Activated B cell treated with CpG ODN at 0.5 μM for 24 hours (primary cell): Measurements from ENCODE around the gene THAP9. TPM values are rescaled to one million over a fixed set of nuclear protein-coding genes. Genes with fewer than 3 reads are reported as not detected.
A peak's percentile ranks its signal among the peaks of the same experiment; 100 is the strongest.

ENCODE experiments used
- ATAC-seq: fragments of 200-7000 bp; cut with Tn5 transposase; one replicate; pipeline ENCODE4 v1.10.0; 2021; ENCODE audit warnings: low read depth, mild to moderate bottlenecking, moderate library complexity
- CTCF ChIA-PET: fragments of 350-600 bp; sonication (Branson Sonifier 250); formaldehyde crosslinking; loops from one replicate; lab custom pipeline; 2021; ENCODE audit warnings: antibody characterized with exemption; lab: Charles Lee
- POLR2A ChIA-PET: fragments of 350-600 bp; sonication (Branson Sonifier 250); formaldehyde crosslinking; loops from one replicate; lab custom pipeline; 2021; ENCODE audit warnings: antibody characterized with exemption; lab: Charles Lee
- DNase-seq: peaks from one replicate; pipeline ENCODE4 v3.0.0; 2022
- H3K27ac Mint-ChIP-seq: one replicate; pipeline ENCODE4 v1.8.0; 2020; ENCODE audit warnings: mixed read lengths
- H3K27me3 Mint-ChIP-seq: one replicate; pipeline ENCODE4 v1.8.0; 2021; ENCODE audit warnings: mixed read lengths
- H3K36me3 Mint-ChIP-seq: one replicate; pipeline ENCODE4 v1.8.0; 2021; ENCODE audit warnings: low read depth, mixed read lengths
- H3K4me1 Mint-ChIP-seq: one replicate; pipeline ENCODE4 v1.8.0; 2021; ENCODE audit warnings: mixed read lengths
- H3K4me3 Mint-ChIP-seq: one replicate; pipeline ENCODE4 v1.8.0; 2020; ENCODE audit warnings: mild to moderate bottlenecking, mixed read lengths
- H3K9me3 Mint-ChIP-seq: one replicate; pipeline ENCODE4 v1.8.0; 2020; ENCODE audit warnings: mixed read lengths
- intact Hi-C: fragments of 100-400 bp; cut with micrococcal nuclease; formaldehyde crosslinking; loops from one replicate; pipeline ENCODE4 v1.15.1; 2024
- total RNA-seq: library from RNA; stranded (reverse); gene quantifications from 2 replicates; pipeline ENCODE4 v1.2.3, GENCODE V29; 2022
- TF ChIP-seq, protein P1 (sequence below): fragments of 200-600 bp; IDR thresholded peaks from one replicate; pipeline ENCODE4 v1.8.0; 2022; ENCODE audit warnings: antibody characterized with exemption, mild to moderate bottlenecking

Gene THAP9
- total RNA-seq, 1 donor from 2014 or later: 2.1 TPM

DNA sequence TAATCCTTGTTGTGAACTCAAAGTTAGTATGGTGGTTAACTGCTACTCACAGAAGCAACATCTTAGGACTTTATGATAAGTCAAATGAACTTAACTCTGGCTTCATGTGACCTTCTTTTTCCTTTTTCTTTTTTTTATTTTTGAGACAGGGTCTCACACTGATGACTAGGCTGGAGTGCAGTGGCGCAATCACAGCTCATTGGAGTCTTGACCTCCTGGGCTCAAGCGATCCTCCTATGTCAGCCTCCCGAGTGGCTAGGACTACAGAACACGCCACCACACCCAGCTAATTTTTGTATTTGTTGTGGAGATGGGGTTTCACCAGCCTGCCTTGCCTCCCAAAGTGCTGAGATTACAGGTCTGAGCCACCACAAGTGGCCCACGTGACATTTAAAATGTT, 32.0 kb upstream of the THAP9 start:
- intact Hi-C loops: no loop called here
- CTCF ChIA-PET: interaction anchor here (1.1 kb wide), 1 partner anchor 14 kb away, joined by 3 read pairs; no protein-coding TSS in a partner anchor
- Mint-ChIP-seq H3K4me3 (no peak overlapping the region), H3K4me1 (no peaks in the 10 kb centered on the region), H3K27me3 (no peaks in the 10 kb centered on the region), H3K27ac (no peak overlapping the region), H3K9me3 (no peaks in the 10 kb centered on the region), H3K36me3 (peaks cover 75% of the 10 kb centered on the region)
- TF ChIP-seq, protein P1, sequence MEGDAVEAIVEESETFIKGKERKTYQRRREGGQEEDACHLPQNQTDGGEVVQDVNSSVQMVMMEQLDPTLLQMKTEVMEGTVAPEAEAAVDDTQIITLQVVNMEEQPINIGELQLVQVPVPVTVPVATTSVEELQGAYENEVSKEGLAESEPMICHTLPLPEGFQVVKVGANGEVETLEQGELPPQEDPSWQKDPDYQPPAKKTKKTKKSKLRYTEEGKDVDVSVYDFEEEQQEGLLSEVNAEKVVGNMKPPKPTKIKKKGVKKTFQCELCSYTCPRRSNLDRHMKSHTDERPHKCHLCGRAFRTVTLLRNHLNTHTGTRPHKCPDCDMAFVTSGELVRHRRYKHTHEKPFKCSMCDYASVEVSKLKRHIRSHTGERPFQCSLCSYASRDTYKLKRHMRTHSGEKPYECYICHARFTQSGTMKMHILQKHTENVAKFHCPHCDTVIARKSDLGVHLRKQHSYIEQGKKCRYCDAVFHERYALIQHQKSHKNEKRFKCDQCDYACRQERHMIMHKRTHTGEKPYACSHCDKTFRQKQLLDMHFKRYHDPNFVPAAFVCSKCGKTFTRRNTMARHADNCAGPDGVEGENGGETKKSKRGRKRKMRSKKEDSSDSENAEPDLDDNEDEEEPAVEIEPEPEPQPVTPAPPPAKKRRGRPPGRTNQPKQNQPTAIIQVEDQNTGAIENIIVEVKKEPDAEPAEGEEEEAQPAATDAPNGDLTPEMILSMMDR: no peak
- POLR2A ChIA-PET: no interaction called here
- DNase-seq (no peak), ATAC-seq (no peak)

- POLR2A ChIA-PET: interaction anchor here (1.0 kb wide), 1 partner anchor 15 kb away, joined by 3 read pairs; the partner anchor contains the start of gene THAP9
- peaks cover 36% of the 10 kb centered on the region for H3K4me1 Mint-ChIP-seq
- CTCF ChIA-PET: no interaction called here
Measured at GRCh38 chr4:82885410-82885809, 15.1 kb upstream of the THAP9 start.

DNA sequence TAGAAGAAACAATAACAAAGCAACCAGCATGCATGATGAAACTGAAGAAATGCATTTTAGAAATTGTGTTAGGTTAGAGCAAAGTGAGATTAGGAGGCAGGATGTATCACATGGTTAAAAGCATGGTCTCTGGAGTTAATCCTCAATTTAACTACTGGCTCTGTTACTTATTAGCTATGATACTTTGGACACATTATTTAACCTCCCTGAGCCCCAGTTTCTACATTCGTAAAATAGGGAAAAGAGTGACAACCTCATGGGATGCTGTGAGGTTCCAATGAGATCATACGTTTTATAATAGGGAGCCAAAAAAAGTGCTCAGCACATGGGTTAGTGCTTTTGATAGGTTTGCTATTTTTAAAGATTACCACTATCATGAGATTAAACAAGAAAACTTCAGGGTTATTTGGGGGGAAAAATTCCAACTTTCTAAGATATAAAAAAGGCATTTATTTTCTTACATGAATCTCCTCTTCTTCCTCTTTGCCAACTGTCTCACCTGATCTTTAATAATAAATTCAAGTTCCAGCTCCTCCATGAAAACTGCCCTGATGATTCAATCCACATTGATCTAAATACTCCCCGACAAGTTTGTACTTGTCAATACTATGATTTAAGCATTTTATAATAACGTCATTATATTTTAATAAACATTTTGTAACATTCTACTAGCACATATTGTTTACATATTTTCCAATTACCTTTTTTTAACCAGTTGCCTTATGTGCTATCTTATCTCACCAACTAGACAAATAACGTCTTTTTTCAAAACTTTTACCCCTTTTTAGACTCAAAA, 14.2 kb upstream of the THAP9 start:
- Mint-ChIP-seq H3K4me3 (no peak overlapping the region), H3K4me1 (peaks cover 39% of the 10 kb centered on the region), H3K27me3 (no peaks in the 10 kb centered on the region), H3K9me3 (no peaks in the 10 kb centered on the region), H3K27ac (no peak overlapping the region), H3K36me3 (peaks cover 29% of the 10 kb centered on the region)
- ChIA-PET CTCF (no interaction called here), POLR2A (no interaction called here)
- DNase-seq: no peak
- TF ChIP-seq, protein P1: no peak
- ATAC-seq: no peak
- intact Hi-C loops: no loop called here

More at GRCh38 chr4:82885410-82885809, 15.1 kb upstream of the THAP9 start:
- peak overlapping the region; percentile 8 for H3K27ac Mint-ChIP-seq
- DNase-seq (no peak), ATAC-seq (no peak)
- H3K27me3 Mint-ChIP-seq: no peaks in the 10 kb centered on the region
- no peak overlapping the region for H3K4me3 Mint-ChIP-seq
- no peaks in the 10 kb centered on the region for H3K9me3 Mint-ChIP-seq
- TF ChIP-seq, protein P1: no peak
- H3K36me3 Mint-ChIP-seq: peaks cover 26% of the 10 kb centered on the region
- intact Hi-C loops: no loop called here

DNA sequence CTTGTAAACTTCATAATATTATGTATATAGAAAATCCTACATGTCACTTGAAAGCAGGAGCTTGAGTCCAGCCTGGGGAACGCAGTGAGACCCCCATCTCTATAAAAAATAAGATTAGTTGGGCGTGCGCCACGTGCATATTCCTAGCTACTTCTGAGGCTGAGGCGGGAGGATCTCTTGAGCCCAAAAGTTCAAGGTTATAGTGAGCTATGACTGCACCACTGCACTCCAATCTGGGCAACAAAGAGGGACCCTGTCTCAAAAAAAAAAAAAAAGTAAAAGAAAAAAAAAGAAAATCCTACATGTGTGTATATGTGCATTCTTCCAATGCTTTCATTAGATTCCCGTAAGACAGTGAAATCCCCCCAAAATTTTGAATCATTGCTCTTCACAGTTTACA, 11.2 kb upstream of the THAP9 start:
- TF ChIP-seq, protein P1: no peak
- ATAC-seq: no peak
- no peaks in the 10 kb centered on the region for H3K27me3 Mint-ChIP-seq
- no peaks in the 10 kb centered on the region for H3K9me3 Mint-ChIP-seq
- intact Hi-C loops: no loop called here
- H3K36me3 Mint-ChIP-seq: peaks cover 31% of the 10 kb centered on the region
- H3K27ac Mint-ChIP-seq: no peak overlapping the region
- DNase-seq: no peak
- peaks cover 41% of the 10 kb centered on the region for H3K4me1 Mint-ChIP-seq
- ChIA-PET CTCF (interaction anchor here (0.9 kb wide), 1 partner anchor 11 kb away, joined by 4 read pairs; the partner anchor contains the start of gene THAP9), POLR2A (interaction anchor here (0.6 to 4.3 kb wide), 8 partner anchors 11 to 1860 kb away, joined by 3 to 33 read pairs (median 4); partner anchors contain the start of genes HNRNPDL and THAP9)
- peak overlapping the region; percentile 93 for H3K4me3 Mint-ChIP-seq

- Mint-ChIP-seq H3K36me3 (peaks cover 41% of the 10 kb centered on the region), H3K27ac (peak overlapping the region; percentile 94), H3K4me1 (peaks cover 40% of the 10 kb centered on the region), H3K9me3 (no peaks in the 10 kb centered on the region), H3K4me3 (peak overlapping the region; percentile 93), H3K27me3 (no peaks in the 10 kb centered on the region)
- ATAC-seq (no peak), DNase-seq (no peak)
- ChIA-PET POLR2A (interaction anchor here (0.6 to 4.3 kb wide), 7 partner anchors 10 to 461 kb away, joined by 3 to 33 read pairs (median 5); partner anchors contain the start of genes COPS4, COQ2, HNRNPDL and LIN54), CTCF (no interaction called here)
- intact Hi-C loops: loop anchor here (2.0 to 10.0 kb wide), 3 partner anchors 14 to 606 kb away; no protein-coding TSS in a partner anchor
- TF ChIP-seq, protein P1: no peak
Measured at GRCh38 chr4:82890528-82890900, 10.0 kb upstream of the THAP9 start.
